T-helper 9 cell (primary cell): ENCODE results near the gene TMEM132C.

ENCODE experiments used
- DNase-seq: peaks from one replicate; pipeline ENCODE4 v3.0.0-alpha.2; 2020

Gene TMEM132C

GRCh38 chr12:128680555-128680954, 413.6 kb downstream of the TMEM132C start:
- no peak for DNase-seq

GRCh38 chr12:128682548-128683275, 415.7 kb downstream of the TMEM132C start:
- no peak for DNase-seq

DNA sequence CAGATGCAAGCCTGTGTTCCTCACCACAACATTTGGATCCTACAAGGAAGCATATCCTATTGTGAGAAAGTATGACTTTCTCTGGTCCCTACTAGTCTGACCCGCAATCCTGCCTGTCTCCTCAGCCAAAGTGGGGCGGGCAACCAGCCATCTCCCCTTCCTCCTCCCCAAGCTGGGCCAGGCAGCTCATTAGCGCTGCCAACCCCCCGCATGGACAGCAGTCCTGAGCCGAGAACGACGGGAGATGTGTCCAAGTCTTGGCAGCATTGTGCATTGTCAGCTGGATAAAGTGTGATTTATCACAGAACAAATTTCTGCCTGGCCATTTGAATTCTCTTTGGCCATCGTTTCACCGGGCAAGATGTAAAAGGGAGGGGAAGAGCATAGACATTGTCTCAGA, 417.4 kb downstream of the TMEM132C start:
- DNase-seq, result no peak

DNA sequence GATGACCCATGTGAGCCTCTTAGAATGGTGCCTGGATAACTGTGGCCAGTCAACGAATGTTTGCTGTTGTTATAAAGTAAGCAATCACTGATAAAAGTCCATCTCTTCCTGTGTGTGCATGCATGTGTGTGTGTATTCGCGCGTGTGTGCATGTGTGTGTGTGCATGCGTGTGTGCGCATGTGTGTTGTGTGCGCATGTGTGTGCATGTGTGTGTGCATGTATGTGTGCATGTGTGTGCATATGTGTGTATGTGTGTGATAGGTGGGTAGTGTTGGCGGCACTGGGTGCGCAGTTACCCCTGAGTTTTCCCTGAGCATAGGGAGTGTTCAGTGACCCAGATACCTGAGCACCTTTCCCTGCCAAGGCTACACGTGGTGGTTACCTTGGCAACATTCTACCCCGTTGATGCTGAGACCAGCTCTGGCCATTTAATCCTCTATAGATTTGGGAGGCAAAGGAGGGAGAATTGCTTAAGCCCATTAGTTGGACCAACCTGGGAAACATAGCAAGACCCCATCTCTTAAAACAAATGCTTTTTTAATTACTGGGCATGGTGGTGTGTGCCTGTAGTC, 419.0 kb downstream of the TMEM132C start:
- DNase-seq, result no peak

- no peak for DNase-seq
Observed at GRCh38 chr12:128687851-128688250, 420.9 kb downstream of the TMEM132C start.

GRCh38 chr12:128690641-128691040, 423.7 kb downstream of the TMEM132C start:
- DNase-seq, result no peak

DNA sequence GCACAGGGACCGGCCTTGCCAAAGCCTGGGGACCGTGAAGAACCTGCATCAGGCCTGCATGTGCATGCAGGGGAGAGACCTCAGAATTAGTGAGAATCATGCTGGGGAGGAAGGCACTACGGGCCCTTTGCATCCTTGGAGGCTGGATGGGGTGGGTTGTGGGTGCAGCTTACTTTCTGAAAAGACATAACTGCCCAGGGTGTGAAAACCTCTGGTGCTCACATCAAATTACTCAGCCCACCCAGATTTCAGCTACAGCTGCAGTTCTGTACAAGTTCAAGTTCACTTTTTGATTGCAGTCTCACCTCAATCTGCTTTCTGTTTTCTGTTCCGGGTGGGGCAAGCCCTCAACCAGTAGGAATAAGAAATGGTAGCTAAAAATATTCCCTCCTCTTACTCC, 426.1 kb downstream of the TMEM132C start:
- DNase-seq, result no peak

GRCh38 chr12:128693771-128694170, 426.8 kb downstream of the TMEM132C start:
- DNase-seq, result no peak

- no peak for DNase-seq
Observed at GRCh38 chr12:128694445-128694844, 427.5 kb downstream of the TMEM132C start.

- DNase-seq, result no peak
Observed at GRCh38 chr12:128695697-128696096, 428.7 kb downstream of the TMEM132C start.

DNA sequence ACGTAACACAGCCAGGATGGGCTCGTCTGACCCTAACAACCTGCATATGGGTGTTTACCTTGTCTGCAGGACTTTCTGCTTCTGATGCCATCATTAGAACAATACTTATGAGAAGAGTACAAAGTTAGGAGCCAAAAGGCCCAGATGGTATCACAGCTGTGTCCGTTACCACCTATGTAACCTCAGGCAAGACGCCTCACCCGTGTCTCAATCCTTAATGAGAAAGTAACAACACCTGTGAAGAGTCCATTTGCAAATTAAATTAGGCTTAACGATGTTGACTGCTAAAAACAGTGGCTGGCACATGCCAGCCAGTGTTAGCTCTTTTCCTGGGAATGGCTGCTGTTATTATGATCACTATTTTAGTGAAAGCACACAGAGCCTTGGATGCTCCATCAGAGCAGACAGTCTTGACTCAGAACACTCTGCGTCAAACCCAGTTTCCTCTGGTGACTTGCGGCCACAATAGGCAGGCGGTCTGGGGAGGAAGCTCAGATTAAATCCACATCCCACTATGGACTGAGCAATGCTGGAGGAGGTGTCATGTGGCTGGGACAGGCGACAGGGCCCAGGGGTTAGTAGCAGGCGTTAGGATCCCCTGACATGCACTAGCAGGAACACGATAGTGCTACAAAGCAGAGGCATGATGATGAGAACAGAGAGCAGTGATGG, 431.5 kb downstream of the TMEM132C start:
- DNase-seq, result no peak

DNA sequence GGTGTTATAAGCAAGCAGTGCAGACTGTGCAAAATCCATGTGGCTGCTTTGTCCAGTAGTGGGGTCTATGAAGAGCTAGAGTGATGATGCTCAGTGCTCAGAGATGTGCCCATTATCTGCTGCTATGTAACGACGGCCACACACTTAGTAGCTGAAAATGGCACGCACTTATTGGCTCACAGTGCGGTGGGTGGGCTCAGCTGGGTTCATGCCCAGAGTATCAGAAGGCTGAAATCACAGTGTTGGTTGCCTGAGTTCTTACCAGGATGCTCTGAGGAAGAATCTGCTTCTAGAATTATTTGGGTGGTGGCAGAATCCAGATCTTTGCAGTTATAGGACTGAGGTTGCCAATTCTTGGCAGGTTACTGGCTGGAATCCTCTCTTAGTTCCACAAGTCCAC, 432.1 kb downstream of the TMEM132C start:
- no peak for DNase-seq

- DNase-seq, result no peak
Observed at GRCh38 chr12:128702371-128702770, 435.4 kb downstream of the TMEM132C start.

GRCh38 chr12:128705140-128705539, 438.2 kb downstream of the TMEM132C start:
- no peak for DNase-seq

- no peak for DNase-seq
Observed at GRCh38 chr12:128707488-128707887, 440.5 kb downstream of the TMEM132C start.

GRCh38 chr12:128708789-128709188, 441.8 kb downstream of the TMEM132C start:
- no peak for DNase-seq

- no peak for DNase-seq
Observed at GRCh38 chr12:128709660-128710059, 442.7 kb downstream of the TMEM132C start.

DNA sequence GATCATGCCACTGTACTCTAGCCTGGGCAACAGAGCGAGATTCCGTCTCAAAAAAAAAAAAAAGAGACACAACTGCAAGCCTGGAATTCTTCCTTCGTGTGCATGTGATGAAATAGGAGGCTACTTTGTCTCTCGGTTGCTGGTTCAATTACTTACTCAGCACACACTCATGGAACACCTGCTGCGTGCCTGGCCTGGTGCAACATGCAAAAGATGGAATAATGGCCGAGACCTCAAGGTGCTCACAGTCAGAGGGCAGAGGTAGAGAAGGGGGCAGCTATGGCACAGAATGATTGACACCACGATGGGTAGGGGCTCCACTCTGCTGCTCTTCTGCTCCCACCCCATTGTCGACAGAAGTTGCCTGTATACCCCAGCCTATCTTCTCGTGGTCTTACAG, 444.5 kb downstream of the TMEM132C start:
- DNase-seq, result no peak

DNA sequence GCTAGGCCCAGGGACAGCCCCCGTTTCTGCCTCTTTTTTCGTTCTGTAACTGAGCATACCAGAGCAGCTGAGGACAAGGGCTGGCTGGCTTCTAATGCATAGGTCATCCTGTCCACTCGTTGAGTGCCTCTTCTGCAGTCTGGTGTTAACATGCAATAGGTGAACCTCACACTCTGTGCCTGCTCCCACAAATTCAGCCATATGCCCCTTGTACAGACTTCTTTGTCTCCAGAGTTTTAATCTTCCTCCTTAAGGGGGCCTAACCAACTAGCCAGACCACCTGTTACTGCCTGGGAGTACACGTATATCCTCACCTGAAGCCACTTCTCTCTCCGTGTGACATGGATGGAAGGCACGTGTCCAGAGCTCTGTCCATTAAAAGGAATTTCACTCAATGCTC, 445.7 kb downstream of the TMEM132C start:
- DNase-seq, result no peak

- DNase-seq, result no peak
Observed at GRCh38 chr12:128715485-128715884, 448.5 kb downstream of the TMEM132C start.

DNA sequence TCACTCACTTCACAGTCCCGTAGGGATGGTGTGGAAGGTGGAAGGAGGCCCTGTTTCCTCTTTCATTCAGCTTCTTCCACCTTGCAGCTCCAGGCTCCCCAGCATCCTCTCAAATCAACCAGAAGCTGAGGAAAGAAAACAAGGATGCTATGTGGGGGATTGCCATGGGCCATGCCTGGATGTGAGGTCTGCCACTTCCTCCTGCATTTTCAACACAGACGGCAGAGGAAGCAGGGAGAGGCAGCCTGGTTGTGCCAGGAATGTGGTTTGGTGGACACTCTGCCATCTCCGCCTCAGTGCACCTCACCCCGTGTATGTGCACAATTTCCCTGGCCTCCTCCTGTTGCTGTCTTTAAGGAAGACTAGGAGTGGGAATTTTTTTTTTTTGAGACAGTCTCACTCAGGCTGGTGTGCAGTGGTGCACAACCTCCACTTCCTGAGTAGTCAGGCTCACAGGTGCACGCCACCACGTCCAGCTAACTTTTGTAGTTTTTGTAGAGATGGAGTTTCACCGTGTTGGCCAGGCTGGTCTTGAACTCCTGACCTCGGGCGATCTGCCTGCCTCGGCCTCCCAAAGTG, 457.6 kb downstream of the TMEM132C start:
- no peak for DNase-seq

- no peak for DNase-seq
Observed at GRCh38 chr12:128726886-128727285, 459.9 kb downstream of the TMEM132C start.

- DNase-seq, result no peak
Observed at GRCh38 chr12:128727461-128727860, 460.5 kb downstream of the TMEM132C start.

GRCh38 chr12:128727999-128728398, 461.0 kb downstream of the TMEM132C start:
- DNase-seq, result no peak
